Endothelial cell of umbilical vein (primary cell): ENCODE data around the gene SFI1. TPM values are rescaled to one million over a fixed set of nuclear protein-coding genes. Genes with fewer than 3 reads are reported as not detected.

Source experiments
- BruUV-seq: library from RNA; stranded (reverse); fragments of 400-500 nt; replicated peaks from 2 replicates; lab custom pipeline; 2021; lab: Mats Ljungman, UMichigan
- CTCF ChIA-PET: fragments of 300-600, 350-600 bp; sonication (Branson Sonifier 250); formaldehyde crosslinking; loops from one replicate; lab custom pipeline; 2021; ENCODE audit warnings: antibody characterized with exemption, inconsistent platforms; lab: Charles Lee
- POLR2A ChIA-PET: fragments of 300-600, 350-600 bp; sonication (Branson Sonifier 250); formaldehyde crosslinking; loops from one replicate; lab custom pipeline; 2021; ENCODE audit warnings: antibody characterized with exemption, inconsistent platforms; lab: Charles Lee
- DNase-seq: peaks from one replicate; pipeline ENCODE4 v3.0.0-alpha.2; 2011; ENCODE audit warnings: low read depth, low spot score
- FAIRE-seq: peaks from 2 replicates; lab custom pipeline; 2011; peaks lifted over from hg19 to GRCh38; lab: Jason Lieb, UNC
- H2AFZ ChIP-seq: 2 replicates; pipeline ENCODE4 v1.6.0; 2012; ENCODE audit warnings: low read depth, low read length, control low read depth, inconsistent platforms
- H3K27ac ChIP-seq: 2 replicates; pipeline ENCODE4 v1.5.1; 2011; ENCODE audit warnings: low read depth, mild to moderate bottlenecking, control low read depth, low read length, moderate library complexity; ENCODE audit not compliant: insufficient read depth
- H3K27me3 ChIP-seq, 2 experiments: 2 replicates each; pipeline versions ENCODE4 v1.6.0 to v1.6.1; 2011; ENCODE audit warnings: low read length in 2 of 2, mixed read lengths in 1 of 2; ENCODE audit not compliant: control insufficient read depth in 2 of 2, insufficient read depth in 2 of 2
- H3K36me3 ChIP-seq, 2 experiments: 2 replicates in 1 of 2; 3 replicates in 1 of 2; pipeline ENCODE4 v1.5.1; 2011; ENCODE audit warnings: low read length in 2 of 2, mild to moderate bottlenecking in 1 of 2, moderate library complexity in 1 of 2; ENCODE audit not compliant: control insufficient read depth in 2 of 2, insufficient read depth in 2 of 2; ENCODE audit errors: extremely low read depth in 1 of 2
- H3K4me1 ChIP-seq: 3 replicates; pipeline ENCODE4 v1.5.1; 2011; ENCODE audit warnings: mild to moderate bottlenecking, low read length; ENCODE audit not compliant: control insufficient read depth, insufficient read depth; ENCODE audit errors: extremely low read depth
- H3K4me2 ChIP-seq: 2 replicates; pipeline ENCODE4 v1.6.1; 2011; ENCODE audit warnings: low read length, control low read depth, mixed read lengths; ENCODE audit not compliant: insufficient read depth
- H3K4me3 ChIP-seq, 3 experiments: fragments of 200-600 bp in 1 of 3; sonication (generic), shearing (Covaris generic) in 1 of 3; replicated peaks in 1 of 3; 2 replicates each; pipeline ENCODE4 v1.5.1; 2011 to 2016; ENCODE audit warnings: control low read depth in 3 of 3, low read length in 3 of 3, mild to moderate bottlenecking in 2 of 3, inconsistent platforms in 1 of 3, low read depth in 1 of 3, moderate library complexity in 1 of 3; ENCODE audit not compliant: insufficient read depth in 1 of 3
- H3K79me2 ChIP-seq: 2 replicates; pipeline ENCODE4 v1.6.0; 2012; ENCODE audit warnings: low read length, inconsistent platforms; ENCODE audit not compliant: control insufficient read depth, insufficient read depth
- H3K9ac ChIP-seq: replicated peaks from 2 replicates; pipeline ENCODE3; 2011; ENCODE audit warnings: low read length, control low read depth; ENCODE audit not compliant: insufficient read depth; ENCODE audit errors: extremely low read depth
- H3K9me1 ChIP-seq: replicated peaks from 3 replicates; pipeline ENCODE4 v1.6.0; 2011; ENCODE audit warnings: mild to moderate bottlenecking, low read length; ENCODE audit not compliant: control insufficient read depth, insufficient read depth; ENCODE audit errors: extremely low read depth
- H3K9me3 ChIP-seq: replicated peaks from 2 replicates; pipeline ENCODE4 v1.5.1; 2012; ENCODE audit warnings: low read length, inconsistent platforms; ENCODE audit not compliant: control insufficient read depth, insufficient read depth
- H4K20me1 ChIP-seq: replicated peaks from 2 replicates; pipeline ENCODE3; 2011; ENCODE audit warnings: mild to moderate bottlenecking, low read length; ENCODE audit not compliant: control insufficient read depth, insufficient read depth; ENCODE audit errors: extremely low read depth
- EZH2 ChIP-seq: IDR thresholded peaks from 2 replicates; pipeline ENCODE4 v1.6.1; 2012; ENCODE audit warnings: borderline replicate concordance, low read depth, mild to moderate bottlenecking, moderate library complexity, low read length, inconsistent platforms; ENCODE audit not compliant: severe bottlenecking
- FOS ChIP-seq: IDR thresholded peaks from 2 replicates; pipeline ENCODE4 v1.6.1; 2011; ENCODE audit warnings: mild to moderate bottlenecking, low read length, moderate library complexity, borderline replicate concordance; ENCODE audit not compliant: insufficient read depth
- GATA2 ChIP-seq: IDR thresholded peaks from 2 replicates; pipeline ENCODE4 v1.7.0; 2011; ENCODE audit warnings: low read depth, mild to moderate bottlenecking, moderate library complexity, mixed read lengths, low read length; ENCODE audit not compliant: insufficient read length, insufficient read depth
- JUN ChIP-seq: IDR thresholded peaks from 2 replicates; pipeline ENCODE4 v1.6.1; 2011; ENCODE audit warnings: borderline replicate concordance, low read depth; ENCODE audit not compliant: insufficient read length, insufficient read depth
- MYC ChIP-seq: IDR thresholded peaks from one replicate; pipeline ENCODE4 v1.6.1; 2011; ENCODE audit warnings: mild to moderate bottlenecking, low read depth, low read length
- POLR2A ChIP-seq: IDR thresholded peaks from 2 replicates; pipeline ENCODE4 v1.6.1; 2012; ENCODE audit warnings: low read depth, mild to moderate bottlenecking, control low read depth, low read length
- POLR2AphosphoS5 ChIP-seq: IDR thresholded peaks from 2 replicates; pipeline ENCODE4 v1.6.1; 2012; ENCODE audit warnings: low read depth, mild to moderate bottlenecking, control low read depth, low read length, moderate library complexity; ENCODE audit not compliant: insufficient read depth
- dilution Hi-C: fragments of 300-500 bp; cut with MboI; formaldehyde crosslinking; loops from one replicate; pipeline ENCODE4 v1.15.0; 2019; ENCODE audit warnings: low sequenced_read_pairs; ENCODE audit not compliant: extremely low pct_ligation_motif_present
- intact Hi-C: fragments of 100-400 bp; cut with micrococcal nuclease; formaldehyde crosslinking; loops from one replicate; pipeline ENCODE4 v1.10.0; 2022
- polyA plus RNA-seq, 4 experiments: library from polyadenylated mRNA; depleted of rRNA in 3 of 4; stranded (reverse) in 3 of 4; unstranded in 1 of 4; fragments of >200 nt; gene quantifications; 2 replicates each; pipeline versions ENCODE4 v1.2.1 to v1.2.3, GENCODE V29; 2011 to 2012; ENCODE audit warnings: missing spikeins in 1 of 4
- total RNA-seq: library from RNA; stranded (reverse); gene quantifications from 2 replicates; pipeline ENCODE4 v1.2.3, GENCODE V29; 2021
- TF ChIP-seq, protein P1 (sequence below), 2 donors: IDR thresholded peaks; 1 replicate in 1 of 2; 2 replicates in 1 of 2; pipeline ENCODE4 v1.5.1; 2011; ENCODE audit warnings: low read length in 2 of 2, mild to moderate bottlenecking in 2 of 2, moderate library complexity in 2 of 2, control low read depth in 1 of 2, inconsistent platforms in 1 of 2, low read depth in 1 of 2; ENCODE audit not compliant: insufficient read depth in 1 of 2; ENCODE audit errors: extremely low read depth in 1 of 2
- TF ChIP-seq, protein P2 (sequence below): IDR thresholded peaks from 2 replicates; pipeline ENCODE4 v1.6.1; 2011; ENCODE audit not compliant: insufficient read depth, insufficient read length

The SFI1 gene
- total and polyA plus RNA-seq, 2 donors (not counting 3 experiments of a cell fraction or from before 2014, with no cell fraction given) = 12.5 to 46.4 TPM

DNA sequence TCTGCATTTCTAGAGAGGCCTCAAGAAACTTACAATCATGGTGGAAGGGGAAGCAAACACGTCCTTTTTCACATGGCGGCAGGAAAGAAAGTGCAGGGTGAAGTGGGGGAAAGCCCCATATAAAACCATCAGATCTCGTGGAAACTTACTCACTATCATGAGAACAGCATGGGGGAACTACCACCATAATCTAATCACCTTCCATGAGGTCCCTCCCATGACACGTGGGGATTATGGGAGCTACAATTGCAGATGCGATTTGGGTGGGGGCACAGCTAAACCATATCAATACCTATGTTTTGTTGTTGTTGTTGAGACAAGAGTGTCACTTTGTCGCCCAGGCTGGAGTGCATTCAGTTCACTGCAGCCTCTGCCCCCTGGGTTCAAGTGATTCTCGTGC is 29.9 kb downstream of the SFI1 start:
- dilution Hi-C loops = no loop called here
- FAIRE-seq = no peak
- H3K4me1 ChIP-seq = peaks cover 14% of the 10 kb centered on the region
- no peak overlapping the region for H3K4me3 ChIP-seq
- H3K9me1 ChIP-seq = no peaks in the 10 kb centered on the region
- TF ChIP-seq, protein P1, sequence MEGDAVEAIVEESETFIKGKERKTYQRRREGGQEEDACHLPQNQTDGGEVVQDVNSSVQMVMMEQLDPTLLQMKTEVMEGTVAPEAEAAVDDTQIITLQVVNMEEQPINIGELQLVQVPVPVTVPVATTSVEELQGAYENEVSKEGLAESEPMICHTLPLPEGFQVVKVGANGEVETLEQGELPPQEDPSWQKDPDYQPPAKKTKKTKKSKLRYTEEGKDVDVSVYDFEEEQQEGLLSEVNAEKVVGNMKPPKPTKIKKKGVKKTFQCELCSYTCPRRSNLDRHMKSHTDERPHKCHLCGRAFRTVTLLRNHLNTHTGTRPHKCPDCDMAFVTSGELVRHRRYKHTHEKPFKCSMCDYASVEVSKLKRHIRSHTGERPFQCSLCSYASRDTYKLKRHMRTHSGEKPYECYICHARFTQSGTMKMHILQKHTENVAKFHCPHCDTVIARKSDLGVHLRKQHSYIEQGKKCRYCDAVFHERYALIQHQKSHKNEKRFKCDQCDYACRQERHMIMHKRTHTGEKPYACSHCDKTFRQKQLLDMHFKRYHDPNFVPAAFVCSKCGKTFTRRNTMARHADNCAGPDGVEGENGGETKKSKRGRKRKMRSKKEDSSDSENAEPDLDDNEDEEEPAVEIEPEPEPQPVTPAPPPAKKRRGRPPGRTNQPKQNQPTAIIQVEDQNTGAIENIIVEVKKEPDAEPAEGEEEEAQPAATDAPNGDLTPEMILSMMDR (IDR thresholded peaks at IDR 0.05; ENCODE audit: extremely low read depth in 1 of 2, insufficient read depth in 1 of 2, low read depth in 1 of 2, low read length in 2 of 2) = no peak
- TF ChIP-seq JUN (no peak), MYC (no peak), GATA2 (no peak), POLR2AphosphoS5 (no peak), POLR2A (no peak), FOS (no peak), EZH2 (no peak)
- TF ChIP-seq, protein P2, sequence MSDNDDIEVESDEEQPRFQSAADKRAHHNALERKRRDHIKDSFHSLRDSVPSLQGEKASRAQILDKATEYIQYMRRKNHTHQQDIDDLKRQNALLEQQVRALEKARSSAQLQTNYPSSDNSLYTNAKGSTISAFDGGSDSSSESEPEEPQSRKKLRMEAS = no peak
- peaks cover 6% of the 10 kb centered on the region for H3K79me2 ChIP-seq
- no peaks in the 10 kb centered on the region for H4K20me1 ChIP-seq
- no peak for DNase-seq
- H3K9ac ChIP-seq = no peak overlapping the region
- H3K27me3 ChIP-seq = no peaks in the 10 kb centered on the region
- ChIA-PET POLR2A (no interaction called here), CTCF (no interaction called here)
- H2AFZ ChIP-seq = no peak overlapping the region
- H3K36me3 ChIP-seq = no peaks in the 10 kb centered on the region
- H3K27ac ChIP-seq = no peak overlapping the region
- BruUV-seq = no TSS peak
- no peaks in the 10 kb centered on the region for H3K9me3 ChIP-seq
- no peak overlapping the region for H3K4me2 ChIP-seq
- intact Hi-C loops = no loop called here
